ENCODE data around the gene RNF220.

DNA sequence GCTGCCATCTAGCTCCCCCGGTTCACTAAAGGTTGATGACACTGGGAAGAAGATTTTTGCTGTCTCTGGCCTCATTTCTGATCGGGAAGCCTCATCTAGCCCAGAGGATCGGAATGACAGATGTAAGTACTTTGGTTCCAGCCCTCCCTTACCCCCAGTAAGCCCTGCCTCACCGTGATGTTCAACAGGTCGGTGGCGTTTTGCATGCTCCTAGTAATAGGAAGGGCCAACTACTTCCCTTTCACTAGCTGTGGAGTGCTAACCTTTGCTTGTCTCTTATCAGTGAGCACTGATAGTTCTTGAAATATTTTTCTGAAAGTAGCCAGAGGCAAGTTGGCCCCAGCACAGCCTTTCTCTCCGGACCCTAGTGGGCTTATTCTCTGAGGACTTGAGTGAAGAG is 7.5 kb downstream of the RNF220 start:
- TF ChIP-seq POLR2AphosphoS5 (IDR thresholded peaks at IDR 0.05) = no peak
- TF ChIP-seq EZH2 (IDR thresholded peaks at IDR 0.05; ENCODE audit: borderline replicate concordance, insufficient read depth, low read length, poor library complexity, severe bottlenecking) = no peak
- TF ChIP-seq CTCF (IDR thresholded peaks at IDR 0.05; ENCODE audit: poor library complexity, severe bottlenecking) = no peak
- TF ChIP-seq MXI1 (conservative IDR thresholded peaks at IDR 0.05; ENCODE audit: poor library complexity, severe bottlenecking) = no peak
- TF ChIP-seq, protein P1, sequence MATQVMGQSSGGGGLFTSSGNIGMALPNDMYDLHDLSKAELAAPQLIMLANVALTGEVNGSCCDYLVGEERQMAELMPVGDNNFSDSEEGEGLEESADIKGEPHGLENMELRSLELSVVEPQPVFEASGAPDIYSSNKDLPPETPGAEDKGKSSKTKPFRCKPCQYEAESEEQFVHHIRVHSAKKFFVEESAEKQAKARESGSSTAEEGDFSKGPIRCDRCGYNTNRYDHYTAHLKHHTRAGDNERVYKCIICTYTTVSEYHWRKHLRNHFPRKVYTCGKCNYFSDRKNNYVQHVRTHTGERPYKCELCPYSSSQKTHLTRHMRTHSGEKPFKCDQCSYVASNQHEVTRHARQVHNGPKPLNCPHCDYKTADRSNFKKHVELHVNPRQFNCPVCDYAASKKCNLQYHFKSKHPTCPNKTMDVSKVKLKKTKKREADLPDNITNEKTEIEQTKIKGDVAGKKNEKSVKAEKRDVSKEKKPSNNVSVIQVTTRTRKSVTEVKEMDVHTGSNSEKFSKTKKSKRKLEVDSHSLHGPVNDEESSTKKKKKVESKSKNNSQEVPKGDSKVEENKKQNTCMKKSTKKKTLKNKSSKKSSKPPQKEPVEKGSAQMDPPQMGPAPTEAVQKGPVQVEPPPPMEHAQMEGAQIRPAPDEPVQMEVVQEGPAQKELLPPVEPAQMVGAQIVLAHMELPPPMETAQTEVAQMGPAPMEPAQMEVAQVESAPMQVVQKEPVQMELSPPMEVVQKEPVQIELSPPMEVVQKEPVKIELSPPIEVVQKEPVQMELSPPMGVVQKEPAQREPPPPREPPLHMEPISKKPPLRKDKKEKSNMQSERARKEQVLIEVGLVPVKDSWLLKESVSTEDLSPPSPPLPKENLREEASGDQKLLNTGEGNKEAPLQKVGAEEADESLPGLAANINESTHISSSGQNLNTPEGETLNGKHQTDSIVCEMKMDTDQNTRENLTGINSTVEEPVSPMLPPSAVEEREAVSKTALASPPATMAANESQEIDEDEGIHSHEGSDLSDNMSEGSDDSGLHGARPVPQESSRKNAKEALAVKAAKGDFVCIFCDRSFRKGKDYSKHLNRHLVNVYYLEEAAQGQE (IDR thresholded peaks at IDR 0.05; ENCODE audit: borderline replicate concordance) = no peak
- TF ChIP-seq TAF1 (IDR thresholded peaks at IDR 0.05; ENCODE audit: low read depth) = no peak
- no peak for TF ChIP-seq EP300 (conservative IDR thresholded peaks at IDR 0.05; ENCODE audit: poor library complexity, severe bottlenecking)
- TF ChIP-seq RAD21 (conservative IDR thresholded peaks at IDR 0.05) = no peak
